Sigmoid colon (tissue), 4 donors: ENCODE measurements around the gene PLA2G7.

Source experiments
- CTCF ChIP-seq, 4 experiments: fragments of 450-650 bp in 3 of 4; fragments of 200-600 bp in 1 of 4; IDR thresholded peaks; one replicate each; pipeline ENCODE4 v1.5.1; 2016 to 2019; ENCODE audit warnings: antibody characterized with exemption in 4 of 4, mild to moderate bottlenecking in 3 of 4, moderate library complexity in 2 of 4
- EP300 ChIP-seq, 4 donors: sonication (generic); formaldehyde crosslinking; IDR thresholded peaks; one replicate each; pipeline ENCODE4 v1.6.1; 2017; ENCODE audit warnings: antibody characterized with exemption in 4 of 4
- POLR2A ChIP-seq, 2 donors: fragments of 450-650 bp; IDR thresholded peaks; one replicate each; pipeline ENCODE4 v1.6.1; 2016; ENCODE audit warnings: antibody characterized with exemption in 2 of 2, mild to moderate bottlenecking in 2 of 2, moderate library complexity in 2 of 2
- POLR2AphosphoS5 ChIP-seq, 4 donors: sonication (generic); formaldehyde crosslinking; IDR thresholded peaks; one replicate each; pipeline ENCODE4 v1.6.1; 2017; ENCODE audit warnings: antibody characterized with exemption in 4 of 4

- TF ChIP-seq CTCF (IDR thresholded peaks at IDR 0.05), result no peak
- no peak for TF ChIP-seq EP300 (IDR thresholded peaks at IDR 0.05)
- TF ChIP-seq POLR2A (IDR thresholded peaks at IDR 0.05), result no peak
- no peak for TF ChIP-seq POLR2AphosphoS5 (IDR thresholded peaks at IDR 0.05)
These were observed 501 bp upstream of the PLA2G7 start for GRCh38 chr6:46735720-46736031.
